HG03442 (cell line): ENCODE measurements around the gene ABCC8.

ENCODE experiments used
- ATAC-seq: cut with Tn5 transposase; IDR thresholded peaks from one replicate; pipeline ENCODE4 v1.9.1; 2021; ENCODE audit warnings: mild to moderate bottlenecking, moderate library complexity; ENCODE audit not compliant: unreplicated experiment

Gene ABCC8

GRCh38 chr11:17389211-17389956 is 87.3 kb downstream of the ABCC8 start:
- peak; percentile 45 for ATAC-seq

GRCh38 chr11:17388609-17389210 is 87.9 kb downstream of the ABCC8 start, which contains the start of gene KCNJ11:
KCNJ11 (minus strand) TSS chr11:17388659; CDS start chr11:17388091, 568 bp downstream.
- ATAC-seq: peak; percentile 24

GRCh38 chr11:17387811-17388210 is 88.8 kb downstream of the ABCC8 start:
- no peak for ATAC-seq

GRCh38 chr11:17387254-17387653 is 89.4 kb downstream of the ABCC8 start:
- ATAC-seq: no peak

- ATAC-seq: peak; percentile 62
These were observed 90.1 kb downstream of the ABCC8 start for GRCh38 chr11:17386331-17387084.

- ATAC-seq: no peak
These were observed 90.7 kb downstream of the ABCC8 start for GRCh38 chr11:17385926-17386325.

GRCh38 chr11:17385492-17385891 is 91.2 kb downstream of the ABCC8 start:
- ATAC-seq: no peak

GRCh38 chr11:17384002-17384511 is 92.6 kb downstream of the ABCC8 start:
- ATAC-seq: peak; percentile 46

- ATAC-seq: no peak
These were observed 93.2 kb downstream of the ABCC8 start for GRCh38 chr11:17383461-17383860.

GRCh38 chr11:17382046-17382728 is 94.5 kb downstream of the ABCC8 start:
- no peak for ATAC-seq

- no peak for ATAC-seq
These were observed 95.5 kb downstream of the ABCC8 start for GRCh38 chr11:17381156-17381555.

- no peak for ATAC-seq
These were observed 97.1 kb downstream of the ABCC8 start for GRCh38 chr11:17379383-17380180.

- ATAC-seq: no peak
These were observed 98.0 kb downstream of the ABCC8 start for GRCh38 chr11:17378655-17379054.

GRCh38 chr11:17376493-17376892 is 100.2 kb downstream of the ABCC8 start:
- ATAC-seq: no peak

- no peak for ATAC-seq
These were observed 101.1 kb downstream of the ABCC8 start for GRCh38 chr11:17375547-17375946.

- ATAC-seq: no peak
These were observed 105.0 kb downstream of the ABCC8 start for GRCh38 chr11:17371614-17372013.

- no peak for ATAC-seq
These were observed 106.9 kb downstream of the ABCC8 start for GRCh38 chr11:17369684-17370243.

- no peak for ATAC-seq
These were observed 107.6 kb downstream of the ABCC8 start for GRCh38 chr11:17369094-17369493.

- ATAC-seq: no peak
These were observed 108.1 kb downstream of the ABCC8 start for GRCh38 chr11:17368551-17368950.

- ATAC-seq: no peak
These were observed 110.2 kb downstream of the ABCC8 start for GRCh38 chr11:17366495-17366894.
